Urinary bladder (tissue), 4 donors: Measurements from ENCODE around the gene DUS3L. TPM values are rescaled to one million over a fixed set of nuclear protein-coding genes. Genes with fewer than 3 reads are reported as not detected.
"Not testable (repeated sequence)": the region's sequence is repeated elsewhere in the genome, so short reads cannot be mapped to it uniquely, and the experiment has no call there.

Source experiments
- DNase-seq: peaks from one replicate; pipeline ENCODE4 v3.0.0-alpha.2; 2015; ENCODE audit errors: extremely low spot score
- H3K27ac ChIP-seq: one replicate; pipeline ENCODE4 v1.5.1; 2013; ENCODE audit warnings: low read depth, mild to moderate bottlenecking, moderate library complexity
- H3K36me3 ChIP-seq: one replicate; pipeline ENCODE4 v1.6.1; 2013; ENCODE audit warnings: mild to moderate bottlenecking, moderate library complexity; ENCODE audit not compliant: insufficient read depth
- H3K4me1 ChIP-seq: one replicate; pipeline ENCODE4 v1.6.1; 2013; ENCODE audit warnings: mild to moderate bottlenecking, moderate library complexity; ENCODE audit not compliant: insufficient read depth
- H3K4me3 ChIP-seq: one replicate; pipeline ENCODE4 v1.5.1; 2013; ENCODE audit warnings: low read depth, low read length
- WGBS: extraction: QIAGEN DNeasy Blood & Tissue Kit; methylation state at CpG from one replicate; pipeline ENCODE4 v1.1.7; 2013; 5-methylcytosine and 5-hydroxymethylcytosine counted together
- polyA plus RNA-seq: library from polyadenylated mRNA; stranded (reverse); fragments of 200-250 nt; gene quantifications from one replicate; pipeline ENCODE4 v1.2.3, GENCODE V29; 2013
- total RNA-seq: library from RNA; depleted of rRNA; stranded (reverse); fragments of >200 nt; gene quantifications from one replicate; pipeline ENCODE4 v1.2.3, GENCODE V29; 2014
- donor health status: healthy with polysubstance abuse.
- donor health status: healthy.

DUS3L gene
- total and polyA plus RNA-seq, 2 donors, result 9.6 to 32.8 TPM

- no peak overlapping the region for H3K4me3 ChIP-seq
- H3K27ac ChIP-seq, result no peak overlapping the region
- no peak for DNase-seq
- WGBS, result 80% methylated on average over 48 of the region's 48 CpGs
- no peaks in the 10 kb centered on the region for H3K4me1 ChIP-seq
- H3K36me3 ChIP-seq, result peaks cover 4% of the 10 kb centered on the region
Measured at GRCh38 chr19:5782945-5783919, 7.7 kb downstream of the DUS3L start.

GRCh38 chr19:5782322-5782721 is 8.6 kb downstream of the DUS3L start:
- Histone ChIP-seq H3K4me3 (no peak overlapping the region), H3K4me1 (no peaks in the 10 kb centered on the region), H3K36me3 (peaks cover 4% of the 10 kb centered on the region), H3K27ac (no peak overlapping the region)
- WGBS, result 81% methylated on average over 9 of the region's 9 CpGs
- no peak for DNase-seq

- not testable (repeated sequence) for H3K4me3 ChIP-seq
Measured at GRCh38 chr19:5780916-5781315, 10.0 kb downstream of the DUS3L start.

GRCh38 chr19:5778402-5778801 is 12.6 kb downstream of the DUS3L start:
- Histone ChIP-seq H3K4me3 (no peak overlapping the region), H3K4me1 (no peaks in the 10 kb centered on the region), H3K36me3 (no peaks in the 10 kb centered on the region), H3K27ac (no peak overlapping the region)
- no peak for DNase-seq
- WGBS, result 81% methylated on average over 17 of the region's 17 CpGs

More at GRCh38 chr19:5780916-5781315, 10.0 kb downstream of the DUS3L start:
- 83% methylated on average over 11 of the region's 11 CpGs for WGBS
- not testable (repeated sequence) for H3K4me1 ChIP-seq, H3K36me3 ChIP-seq, DNase-seq, H3K27ac ChIP-seq

GRCh38 chr19:5775668-5776309 is 15.2 kb downstream of the DUS3L start:
- Histone ChIP-seq H3K36me3 (no peaks in the 10 kb centered on the region), H3K4me3 (no peak overlapping the region), H3K4me1 (no peaks in the 10 kb centered on the region), H3K27ac (no peak overlapping the region)
- 62% methylated on average over 17 of the region's 17 CpGs for WGBS
- DNase-seq, result no peak

GRCh38 chr19:5774921-5775320 is 16.0 kb downstream of the DUS3L start:
- no peak overlapping the region for H3K27ac ChIP-seq

GRCh38 chr19:5773276-5773675 is 17.7 kb downstream of the DUS3L start:
- H3K4me3 ChIP-seq, result no peak overlapping the region
- DNase-seq, result no peak
- no peak overlapping the region for H3K27ac ChIP-seq
- no peaks in the 10 kb centered on the region for H3K36me3 ChIP-seq
- no peaks in the 10 kb centered on the region for H3K4me1 ChIP-seq
- WGBS, result 84% methylated on average over 5 of the region's 5 CpGs

More at GRCh38 chr19:5774921-5775320, 16.0 kb downstream of the DUS3L start:
- Histone ChIP-seq H3K4me1 (no peaks in the 10 kb centered on the region), H3K36me3 (no peaks in the 10 kb centered on the region), H3K4me3 (no peak overlapping the region)
- 81% methylated on average over 8 of the region's 8 CpGs for WGBS
- DNase-seq, result no peak

GRCh38 chr19:5772416-5772815 is 18.5 kb downstream of the DUS3L start:
- H3K4me1 ChIP-seq, result no peaks in the 10 kb centered on the region
- H3K27ac ChIP-seq, result no peak overlapping the region
- 84% methylated on average over 19 of the region's 19 CpGs for WGBS
- no peak for DNase-seq
- H3K4me3 ChIP-seq, result no peak overlapping the region
- no peaks in the 10 kb centered on the region for H3K36me3 ChIP-seq

- H3K27ac ChIP-seq, result no peak overlapping the region
- no peak overlapping the region for H3K4me3 ChIP-seq
- no peaks in the 10 kb centered on the region for H3K36me3 ChIP-seq
- no peaks in the 10 kb centered on the region for H3K4me1 ChIP-seq
- 93% methylated on average over 10 of the region's 10 CpGs for WGBS
- no peak for DNase-seq
Measured at GRCh38 chr19:5767949-5768348, 23.0 kb downstream of the DUS3L start.

- no peak overlapping the region for H3K27ac ChIP-seq
- no peak for DNase-seq
- WGBS, result 93% methylated on average over 3 of the region's 3 CpGs
- no peaks in the 10 kb centered on the region for H3K4me1 ChIP-seq
- H3K36me3 ChIP-seq, result no peaks in the 10 kb centered on the region
- no peak overlapping the region for H3K4me3 ChIP-seq
Measured at GRCh38 chr19:5765220-5765619, 25.7 kb downstream of the DUS3L start.

- no peak for DNase-seq
- H3K27ac ChIP-seq, result no peak overlapping the region
- H3K36me3 ChIP-seq, result no peaks in the 10 kb centered on the region
- no peaks in the 10 kb centered on the region for H3K4me1 ChIP-seq
- WGBS, result 91% methylated on average over 5 of the region's 5 CpGs
- no peak overlapping the region for H3K4me3 ChIP-seq
Measured at GRCh38 chr19:5762608-5763217, 28.2 kb downstream of the DUS3L start.

- Histone ChIP-seq H3K36me3 (no peaks in the 10 kb centered on the region), H3K4me1 (no peaks in the 10 kb centered on the region), H3K27ac (no peak overlapping the region), H3K4me3 (no peak overlapping the region)
- DNase-seq, result no peak
- 68% methylated on average over 6 of the region's 6 CpGs for WGBS
Measured at GRCh38 chr19:5753743-5754142, 37.2 kb downstream of the DUS3L start.

- Histone ChIP-seq H3K27ac (no peak overlapping the region), H3K4me3 (no peak overlapping the region), H3K4me1 (no peaks in the 10 kb centered on the region), H3K36me3 (no peaks in the 10 kb centered on the region)
- DNase-seq, result no peak
- 83% methylated on average over 7 of the region's 7 CpGs for WGBS
Measured at GRCh38 chr19:5751709-5752108, 39.3 kb downstream of the DUS3L start.
